ENCODE measurements around the gene CHGA. TPM values are rescaled to one million over a fixed set of nuclear protein-coding genes. Genes with fewer than 3 reads are reported as not detected.

Gene CHGA
- total and polyA plus RNA-seq, 2 of the 13 experiments (the other 11 are each of a cell fraction or from before 2014, with no cell fraction given): not detected

DNA sequence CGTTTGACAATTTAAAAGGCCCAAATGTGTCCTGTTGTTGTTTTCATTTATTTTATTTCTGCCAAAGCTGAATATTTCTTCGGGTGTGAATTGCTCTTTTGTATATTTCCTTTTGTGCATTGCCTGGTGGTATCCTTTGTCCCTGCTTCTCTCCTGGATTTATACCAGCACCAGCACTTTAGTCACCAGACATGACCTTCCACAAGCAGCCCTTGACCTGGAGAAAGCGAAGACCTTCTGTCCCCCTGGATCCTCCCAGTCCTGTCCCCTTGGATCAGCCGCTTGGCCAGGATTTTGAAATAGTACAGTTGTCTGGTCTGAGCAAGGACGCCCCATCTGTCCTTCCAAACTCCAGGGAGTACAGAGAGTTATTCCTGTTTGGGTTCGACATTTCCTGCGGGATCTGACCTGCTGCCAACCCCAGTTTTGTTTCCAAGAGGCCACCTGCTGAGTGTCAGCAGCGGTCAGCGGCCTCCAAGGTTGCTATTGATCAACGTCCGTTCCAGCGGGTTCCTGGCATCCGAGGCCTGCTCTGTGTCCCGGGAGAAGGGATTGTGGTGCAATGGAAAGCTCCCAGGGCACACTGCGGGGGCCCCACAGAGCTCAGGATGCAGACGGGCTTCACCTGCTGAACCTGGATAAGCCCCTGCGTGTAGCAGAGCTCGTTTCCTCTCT is 45.1 kb upstream of the CHGA start (continued):
- TF ChIP-seq CHD2 (IDR thresholded peaks at IDR 0.05; ENCODE audit: low read depth, low read length): no peak
- TF ChIP-seq TBL1XR1 (IDR thresholded peaks at IDR 0.05; ENCODE audit: borderline replicate concordance, low read length, partially characterized antibody): no peak
- no peak for TF ChIP-seq SIN3B (IDR thresholded peaks at IDR 0.05; ENCODE audit: low read length)
- no peak for TF ChIP-seq PREB (CRISPR knock-in tag; IDR thresholded peaks at IDR 0.05)
- TF ChIP-seq, protein P1, sequence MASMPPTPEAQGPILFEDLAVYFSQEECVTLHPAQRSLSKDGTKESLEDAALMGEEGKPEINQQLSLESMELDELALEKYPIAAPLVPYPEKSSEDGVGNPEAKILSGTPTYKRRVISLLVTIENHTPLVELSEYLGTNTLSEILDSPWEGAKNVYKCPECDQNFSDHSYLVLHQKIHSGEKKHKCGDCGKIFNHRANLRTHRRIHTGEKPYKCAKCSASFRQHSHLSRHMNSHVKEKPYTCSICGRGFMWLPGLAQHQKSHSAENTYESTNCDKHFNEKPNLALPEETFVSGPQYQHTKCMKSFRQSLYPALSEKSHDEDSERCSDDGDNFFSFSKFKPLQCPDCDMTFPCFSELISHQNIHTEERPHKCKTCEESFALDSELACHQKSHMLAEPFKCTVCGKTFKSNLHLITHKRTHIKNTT (CRISPR knock-in tag; IDR thresholded peaks at IDR 0.05): no peak
- TF ChIP-seq ASH2L (IDR thresholded peaks at IDR 0.05; ENCODE audit: insufficient read length, low read depth, low read length): no peak
- TF ChIP-seq STAG1 (CRISPR knock-in tag; IDR thresholded peaks at IDR 0.05): peak; percentile 10; the same call in 1 of the 2 replicates
- peak; percentile 55 for TF ChIP-seq ZNF143 (CRISPR knock-in tag; IDR thresholded peaks at IDR 0.05)
- TF ChIP-seq ZNF160 (CRISPR knock-in tag; IDR thresholded peaks at IDR 0.05): no peak
- TF ChIP-seq, protein P2, sequence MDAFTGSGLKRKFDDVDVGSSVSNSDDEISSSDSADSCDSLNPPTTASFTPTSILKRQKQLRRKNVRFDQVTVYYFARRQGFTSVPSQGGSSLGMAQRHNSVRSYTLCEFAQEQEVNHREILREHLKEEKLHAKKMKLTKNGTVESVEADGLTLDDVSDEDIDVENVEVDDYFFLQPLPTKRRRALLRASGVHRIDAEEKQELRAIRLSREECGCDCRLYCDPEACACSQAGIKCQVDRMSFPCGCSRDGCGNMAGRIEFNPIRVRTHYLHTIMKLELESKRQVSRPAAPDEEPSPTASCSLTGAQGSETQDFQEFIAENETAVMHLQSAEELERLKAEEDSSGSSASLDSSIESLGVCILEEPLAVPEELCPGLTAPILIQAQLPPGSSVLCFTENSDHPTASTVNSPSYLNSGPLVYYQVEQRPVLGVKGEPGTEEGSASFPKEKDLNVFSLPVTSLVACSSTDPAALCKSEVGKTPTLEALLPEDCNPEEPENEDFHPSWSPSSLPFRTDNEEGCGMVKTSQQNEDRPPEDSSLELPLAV (CRISPR knock-in tag; conservative IDR thresholded peaks at IDR 0.05; ENCODE audit: low read depth): no peak
- no peak for TF ChIP-seq ZNF256 (CRISPR knock-in tag; conservative IDR thresholded peaks at IDR 0.05)
- no peak for TF ChIP-seq ZNF589 (CRISPR knock-in tag; conservative IDR thresholded peaks at IDR 0.05)
- no peak for TF ChIP-seq SCMH1 (CRISPR knock-in tag; IDR thresholded peaks at IDR 0.05; ENCODE audit: borderline replicate concordance)
- TF ChIP-seq, protein P3, sequence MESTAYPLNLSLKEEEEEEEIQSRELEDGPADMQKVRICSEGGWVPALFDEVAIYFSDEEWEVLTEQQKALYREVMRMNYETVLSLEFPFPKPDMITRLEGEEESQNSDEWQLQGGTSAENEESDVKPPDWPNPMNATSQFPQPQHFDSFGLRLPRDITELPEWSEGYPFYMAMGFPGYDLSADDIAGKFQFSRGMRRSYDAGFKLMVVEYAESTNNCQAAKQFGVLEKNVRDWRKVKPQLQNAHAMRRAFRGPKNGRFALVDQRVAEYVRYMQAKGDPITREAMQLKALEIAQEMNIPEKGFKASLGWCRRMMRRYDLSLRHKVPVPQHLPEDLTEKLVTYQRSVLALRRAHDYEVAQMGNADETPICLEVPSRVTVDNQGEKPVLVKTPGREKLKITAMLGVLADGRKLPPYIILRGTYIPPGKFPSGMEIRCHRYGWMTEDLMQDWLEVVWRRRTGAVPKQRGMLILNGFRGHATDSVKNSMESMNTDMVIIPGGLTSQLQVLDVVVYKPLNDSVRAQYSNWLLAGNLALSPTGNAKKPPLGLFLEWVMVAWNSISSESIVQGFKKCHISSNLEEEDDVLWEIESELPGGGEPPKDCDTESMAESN (CRISPR knock-in tag; conservative IDR thresholded peaks at IDR 0.05): no peak
- no peak for TF ChIP-seq JUNB (CRISPR knock-in tag; IDR thresholded peaks at IDR 0.05; ENCODE audit: borderline replicate concordance)
- TF ChIP-seq SMAD9 (CRISPR knock-in tag; IDR thresholded peaks at IDR 0.05): no peak
- TF ChIP-seq HIVEP1 (CRISPR knock-in tag; IDR thresholded peaks at IDR 0.05): 0 out of 2 replicates have a peak, but pooled peaks have one; percentile 33
- no peak for TF ChIP-seq TRIM22 (IDR thresholded peaks at IDR 0.05)
- TF ChIP-seq ZNF790 (CRISPR knock-in tag; IDR thresholded peaks at IDR 0.05; ENCODE audit: borderline replicate concordance): no peak
- no peak for TF ChIP-seq ZNF841 (CRISPR knock-in tag; IDR thresholded peaks at IDR 0.05; ENCODE audit: borderline replicate concordance)
- TF ChIP-seq, protein P4, sequence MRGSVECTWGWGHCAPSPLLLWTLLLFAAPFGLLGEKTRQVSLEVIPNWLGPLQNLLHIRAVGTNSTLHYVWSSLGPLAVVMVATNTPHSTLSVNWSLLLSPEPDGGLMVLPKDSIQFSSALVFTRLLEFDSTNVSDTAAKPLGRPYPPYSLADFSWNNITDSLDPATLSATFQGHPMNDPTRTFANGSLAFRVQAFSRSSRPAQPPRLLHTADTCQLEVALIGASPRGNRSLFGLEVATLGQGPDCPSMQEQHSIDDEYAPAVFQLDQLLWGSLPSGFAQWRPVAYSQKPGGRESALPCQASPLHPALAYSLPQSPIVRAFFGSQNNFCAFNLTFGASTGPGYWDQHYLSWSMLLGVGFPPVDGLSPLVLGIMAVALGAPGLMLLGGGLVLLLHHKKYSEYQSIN (CRISPR knock-in tag; IDR thresholded peaks at IDR 0.05; ENCODE audit: borderline replicate concordance): no peak
- TF ChIP-seq SNAPC5 (CRISPR knock-in tag; IDR thresholded peaks at IDR 0.05; ENCODE audit: borderline replicate concordance): no peak
